ENCODE data around the gene GPRIN1. TPM values are rescaled to one million over a fixed set of nuclear protein-coding genes. Genes with fewer than 3 reads are reported as not detected.
"Not testable (repeated sequence)": the region's sequence is repeated elsewhere in the genome, so short reads cannot be mapped to it uniquely, and the experiment has no call there.

Gene GPRIN1
- polyA plus RNA-seq, 1 donor = 7.0 TPM

GRCh38 chr5:176597417-176598389 lies 12.3 kb downstream of the GPRIN1 start:
- no CpG with 5 or more reads among the region's 47 CpGs for WGBS (ENCODE audit: insufficient coverage, low lambda C conversion rate)
- Histone ChIP-seq H3K36me3 (ENCODE audit: control insufficient read depth, insufficient read depth, low read length) (peaks cover 10% of the 10 kb centered on the region), H3K27ac (ENCODE audit: low read length) (no peak overlapping the region), H3K4me3 (ENCODE audit: low read length) (no peak overlapping the region), H3K9me3 (ENCODE audit: control insufficient read depth, low read depth, low read length) (no peaks in the 10 kb centered on the region), H3K27me3 (ENCODE audit: control insufficient read depth, insufficient read depth, low read length) (peaks cover 12% of the 10 kb centered on the region), H3K4me1 (ENCODE audit: control insufficient read depth, insufficient read depth, low read length) (no peaks in the 10 kb centered on the region)
- no peak for DNase-seq

GRCh38 chr5:176596689-176597416 lies 13.1 kb downstream of the GPRIN1 start:
- peak; percentile 42 to 81 for DNase-seq
- H3K4me3 ChIP-seq (ENCODE audit: low read length) = peak overlapping the region; percentile 13
- H3K9me3 ChIP-seq (ENCODE audit: control insufficient read depth, low read depth, low read length) = peaks cover 2% of the 10 kb centered on the region
- no peaks in the 10 kb centered on the region for H3K4me1 ChIP-seq (ENCODE audit: control insufficient read depth, insufficient read depth, low read length)
- WGBS (ENCODE audit: insufficient coverage, low lambda C conversion rate) = no CpG with 5 or more reads among the region's 98 CpGs
- no peak overlapping the region for H3K27ac ChIP-seq (ENCODE audit: low read length)
- H3K27me3 ChIP-seq (ENCODE audit: control insufficient read depth, insufficient read depth, low read length) = peaks cover 12% of the 10 kb centered on the region
- H3K36me3 ChIP-seq (ENCODE audit: control insufficient read depth, insufficient read depth, low read length) = peaks cover 14% of the 10 kb centered on the region

- no peak for DNase-seq
- H3K4me3 ChIP-seq (ENCODE audit: low read length) = no peak overlapping the region
- H3K4me1 ChIP-seq (ENCODE audit: control insufficient read depth, insufficient read depth, low read length) = no peaks in the 10 kb centered on the region
- no peak overlapping the region for H3K27ac ChIP-seq (ENCODE audit: low read length)
- WGBS (ENCODE audit: insufficient coverage, low lambda C conversion rate) = no CpG with 5 or more reads among the region's 23 CpGs
- H3K36me3 ChIP-seq (ENCODE audit: control insufficient read depth, insufficient read depth, low read length) = peaks cover 17% of the 10 kb centered on the region
- H3K9me3 ChIP-seq (ENCODE audit: control insufficient read depth, low read depth, low read length) = peaks cover 8% of the 10 kb centered on the region
- H3K27me3 ChIP-seq (ENCODE audit: control insufficient read depth, insufficient read depth, low read length) = peaks cover 12% of the 10 kb centered on the region
Observed at GRCh38 chr5:176596069-176596644, 13.8 kb downstream of the GPRIN1 start.

GRCh38 chr5:176595386-176595943 lies 14.5 kb downstream of the GPRIN1 start:
- peaks cover 24% of the 10 kb centered on the region for H3K36me3 ChIP-seq (ENCODE audit: control insufficient read depth, insufficient read depth, low read length)
- H3K9me3 ChIP-seq (ENCODE audit: control insufficient read depth, low read depth, low read length) = peaks cover 8% of the 10 kb centered on the region
- WGBS (ENCODE audit: insufficient coverage, low lambda C conversion rate) = no CpG with 5 or more reads among the region's 11 CpGs
- H3K27me3 ChIP-seq (ENCODE audit: control insufficient read depth, insufficient read depth, low read length) = peaks cover 12% of the 10 kb centered on the region
- no peak overlapping the region for H3K4me3 ChIP-seq (ENCODE audit: low read length)
- H3K4me1 ChIP-seq (ENCODE audit: control insufficient read depth, insufficient read depth, low read length) = no peaks in the 10 kb centered on the region
- H3K27ac ChIP-seq (ENCODE audit: low read length) = no peak overlapping the region
- no peak for DNase-seq

- Histone ChIP-seq H3K27ac (ENCODE audit: low read length) (no peak overlapping the region), H3K36me3 (ENCODE audit: control insufficient read depth, insufficient read depth, low read length) (peaks cover 32% of the 10 kb centered on the region), H3K27me3 (ENCODE audit: control insufficient read depth, insufficient read depth, low read length) (peaks cover 12% of the 10 kb centered on the region), H3K4me3 (ENCODE audit: low read length) (no peak overlapping the region), H3K4me1 (ENCODE audit: control insufficient read depth, insufficient read depth, low read length) (no peaks in the 10 kb centered on the region), H3K9me3 (ENCODE audit: control insufficient read depth, low read depth, low read length) (peaks cover 8% of the 10 kb centered on the region)
- WGBS (ENCODE audit: insufficient coverage, low lambda C conversion rate) = 80% methylated on average over 1 of the region's 8 CpGs
- DNase-seq = no peak
Observed at GRCh38 chr5:176594554-176594953, 15.4 kb downstream of the GPRIN1 start.

- WGBS (ENCODE audit: insufficient coverage, low lambda C conversion rate) = no CpG with 5 or more reads among the region's 12 CpGs
- H3K27ac ChIP-seq (ENCODE audit: low read length) = no peak overlapping the region
- DNase-seq = no peak
- no peaks in the 10 kb centered on the region for H3K4me1 ChIP-seq (ENCODE audit: control insufficient read depth, insufficient read depth, low read length)
- H3K27me3 ChIP-seq (ENCODE audit: control insufficient read depth, insufficient read depth, low read length) = peaks cover 8% of the 10 kb centered on the region
- H3K36me3 ChIP-seq (ENCODE audit: control insufficient read depth, insufficient read depth, low read length) = peaks cover 41% of the 10 kb centered on the region
- peaks cover 8% of the 10 kb centered on the region for H3K9me3 ChIP-seq (ENCODE audit: control insufficient read depth, low read depth, low read length)
- H3K4me3 ChIP-seq (ENCODE audit: low read length) = no peak overlapping the region
Observed at GRCh38 chr5:176593273-176593869, 16.6 kb downstream of the GPRIN1 start.

- peaks cover 3% of the 10 kb centered on the region for H3K27me3 ChIP-seq (ENCODE audit: control insufficient read depth, insufficient read depth, low read length)
- H3K4me3 ChIP-seq (ENCODE audit: low read length) = no peak overlapping the region
- peaks cover 8% of the 10 kb centered on the region for H3K9me3 ChIP-seq (ENCODE audit: control insufficient read depth, low read depth, low read length)
- H3K27ac ChIP-seq (ENCODE audit: low read length) = no peak overlapping the region
- H3K4me1 ChIP-seq (ENCODE audit: control insufficient read depth, insufficient read depth, low read length) = no peaks in the 10 kb centered on the region
- no peak for DNase-seq
- peaks cover 41% of the 10 kb centered on the region for H3K36me3 ChIP-seq (ENCODE audit: control insufficient read depth, insufficient read depth, low read length)
- WGBS (ENCODE audit: insufficient coverage, low lambda C conversion rate) = no CpG with 5 or more reads among the region's 3 CpGs
Observed at GRCh38 chr5:176592573-176592972, 17.4 kb downstream of the GPRIN1 start.

- WGBS (ENCODE audit: insufficient coverage, low lambda C conversion rate) = 100% methylated on average over 1 of the region's 2 CpGs
- H3K36me3 ChIP-seq (ENCODE audit: control insufficient read depth, insufficient read depth, low read length) = peaks cover 45% of the 10 kb centered on the region
- H3K4me3 ChIP-seq (ENCODE audit: low read length); H3K27me3 ChIP-seq (ENCODE audit: control insufficient read depth, insufficient read depth, low read length); H3K4me1 ChIP-seq (ENCODE audit: control insufficient read depth, insufficient read depth, low read length); H3K9me3 ChIP-seq (ENCODE audit: control insufficient read depth, low read depth, low read length); H3K27ac ChIP-seq (ENCODE audit: low read length); DNase-seq: not testable (repeated sequence)
Observed at GRCh38 chr5:176591667-176592066, 18.3 kb downstream of the GPRIN1 start.

- no CpG with 5 or more reads among the region's 17 CpGs for WGBS (ENCODE audit: insufficient coverage, low lambda C conversion rate)
- Histone ChIP-seq H3K9me3 (ENCODE audit: control insufficient read depth, low read depth, low read length) (peaks cover 20% of the 10 kb centered on the region), H3K36me3 (ENCODE audit: control insufficient read depth, insufficient read depth, low read length) (peaks cover 58% of the 10 kb centered on the region), H3K27ac (ENCODE audit: low read length) (no peak overlapping the region), H3K4me3 (ENCODE audit: low read length) (no peak overlapping the region), H3K4me1 (ENCODE audit: control insufficient read depth, insufficient read depth, low read length) (no peaks in the 10 kb centered on the region), H3K27me3 (ENCODE audit: control insufficient read depth, insufficient read depth, low read length) (no peaks in the 10 kb centered on the region)
- no peak for DNase-seq
Observed at GRCh38 chr5:176590035-176590717, 19.8 kb downstream of the GPRIN1 start.

All from large intestine (tissue), 3 donors.